GM21576 (cell line): Measurements from ENCODE around the gene DUSP11.
A peak's percentile ranks its signal among the peaks of the same experiment; 100 is the strongest.
"Not testable (repeated sequence)": the region's sequence is repeated elsewhere in the genome, so short reads cannot be mapped to it uniquely, and the experiment has no call there.

Source experiments
- ATAC-seq: cut with Tn5 transposase; IDR thresholded peaks from one replicate; pipeline ENCODE4 v1.9.1; 2021; ENCODE audit warnings: mild to moderate bottlenecking, moderate library complexity; ENCODE audit not compliant: unreplicated experiment

The DUSP11 gene

GRCh38 chr2:73779467-73780236 is at the start of gene DUSP11:
Gene DUSP11 (minus strand): TSS chr2:73780103. CDS start chr2:73779974, 129 bp downstream.
- peak; percentile 97 for ATAC-seq

GRCh38 chr2:73828818-73829570 is 49.1 kb upstream of the DUSP11 start, which contains the start of gene STAMBP:
Gene STAMBP (plus strand): TSS chr2:73828961. CDS start chr2:73830857, 1,896 bp downstream.
- ATAC-seq, result peak; percentile 79

GRCh38 chr2:73828389-73828817 is 48.5 kb upstream of the DUSP11 start:
- no peak for ATAC-seq

GRCh38 chr2:73827660-73828388 is 47.9 kb upstream of the DUSP11 start:
- no peak for ATAC-seq

- no peak for ATAC-seq
Observed at GRCh38 chr2:73827018-73827417, 47.1 kb upstream of the DUSP11 start.

GRCh38 chr2:73825408-73825807 is 45.5 kb upstream of the DUSP11 start:
- no peak for ATAC-seq

GRCh38 chr2:73823916-73824523 is 44.1 kb upstream of the DUSP11 start:
- no peak for ATAC-seq

GRCh38 chr2:73823416-73823815 is 43.5 kb upstream of the DUSP11 start:
- no peak for ATAC-seq

- no peak for ATAC-seq
Observed at GRCh38 chr2:73822991-73823390, 43.1 kb upstream of the DUSP11 start.

- ATAC-seq, result peak; percentile 58
Observed at GRCh38 chr2:73822276-73822675, 42.4 kb upstream of the DUSP11 start.

GRCh38 chr2:73821669-73822068 is 41.8 kb upstream of the DUSP11 start:
- ATAC-seq, result no peak

GRCh38 chr2:73821227-73821626 is 41.3 kb upstream of the DUSP11 start:
- ATAC-seq, result peak; percentile 69

GRCh38 chr2:73818296-73818695 is 38.4 kb upstream of the DUSP11 start:
- no peak for ATAC-seq

GRCh38 chr2:73812635-73813034 is 32.7 kb upstream of the DUSP11 start:
- ATAC-seq, result no peak

GRCh38 chr2:73811878-73812277 is 32.0 kb upstream of the DUSP11 start:
- ATAC-seq, result no peak

GRCh38 chr2:73783883-73784282 is 4.0 kb upstream of the DUSP11 start, which contains the start of gene C2orf78:
Gene C2orf78 (plus strand): TSS chr2:73784183. CDS start chr2:73784310, 127 bp downstream.
- ATAC-seq, result not testable (repeated sequence)

- not testable (repeated sequence) for ATAC-seq
Observed at GRCh38 chr2:73783402-73783801, 3.5 kb upstream of the DUSP11 start.

GRCh38 chr2:73780237-73780582 is 307 bp upstream of the DUSP11 start:
- no peak for ATAC-seq

- ATAC-seq, result not testable (repeated sequence)
Observed at GRCh38 chr2:73778867-73779466, 936 bp downstream of the DUSP11 start.

GRCh38 chr2:73776869-73777519 is 2.9 kb downstream of the DUSP11 start:
- no peak for ATAC-seq
